ENCODE data around the gene HNRNPUL1. TPM values are rescaled to one million over a fixed set of nuclear protein-coding genes. Genes with fewer than 3 reads are reported as not detected.

HNRNPUL1 gene
- total and polyA plus RNA-seq, 2 experiments from 2014 or later = 204 to 207 TPM

DNA sequence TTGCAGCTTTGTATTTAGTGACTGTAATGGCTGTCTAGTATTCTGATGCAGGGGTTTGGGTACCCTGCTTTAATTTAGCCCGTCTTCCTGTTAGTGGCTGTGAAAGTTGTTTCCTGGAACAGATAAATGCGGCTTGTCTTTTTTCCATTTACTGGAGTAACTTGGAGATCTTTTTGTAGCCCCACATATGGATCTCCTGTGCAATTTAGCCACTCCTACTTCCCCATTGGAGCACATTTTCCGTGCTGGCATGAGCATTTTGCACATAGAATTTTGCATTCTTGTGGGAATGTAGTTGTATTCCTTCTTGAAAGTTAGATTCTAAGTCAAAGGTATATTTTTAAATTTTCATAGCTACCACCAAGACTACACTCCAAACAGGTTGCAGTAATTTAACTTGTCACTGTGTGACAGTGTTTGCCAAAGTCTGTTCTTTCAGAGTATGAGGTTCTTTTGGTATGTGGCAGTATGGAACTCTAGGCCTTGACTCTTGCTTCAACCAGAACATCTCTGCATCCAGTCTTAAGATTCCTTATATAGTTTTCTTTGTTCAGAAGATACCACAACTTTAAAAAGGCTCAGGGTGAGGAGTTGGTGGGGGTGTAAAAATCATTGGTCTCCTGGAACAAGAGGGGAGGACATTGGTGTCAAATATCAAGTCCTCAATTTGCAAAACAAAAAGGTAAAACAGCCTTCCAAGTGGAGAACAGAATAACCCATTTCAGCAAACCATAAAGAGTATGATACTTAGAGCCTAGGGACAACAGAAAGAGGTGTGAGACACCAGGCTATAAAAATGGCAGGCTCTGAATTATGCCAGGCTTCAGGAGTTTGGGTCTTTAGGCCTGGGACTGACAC, 24.7 kb downstream of the HNRNPUL1 start:
- no peaks in the 10 kb centered on the region for H3K27me3 ChIP-seq (ENCODE audit: insufficient read depth)
- Mint-ChIP-seq H3K27ac (peak overlapping the region; percentile 81), H3K9me3 (no peaks in the 10 kb centered on the region), H3K4me1 (peaks cover 19% of the 10 kb centered on the region), H3K4me3 (peak overlapping the region; percentile 30), H3K36me3 (ENCODE audit: low read depth) (peaks cover 97% of the 10 kb centered on the region), H3K27me3 (ENCODE audit: insufficient read depth, low read depth, poor library complexity) (peaks cover 10% of the 10 kb centered on the region)
- peak; percentile 42 for DNase-seq (ENCODE audit: low spot score)
- H3K9me2 ChIP-seq (ENCODE audit: insufficient read depth) = no peaks in the 10 kb centered on the region
- peak; percentile 59 for ATAC-seq
- peak overlapping the region; percentile 41; the same call in 1 of the 2 replicates for H3K27ac ChIP-seq (ENCODE audit: low read depth)
- H3K4me1 ChIP-seq (ENCODE audit: insufficient read depth) = peaks cover 14% of the 10 kb centered on the region
- peaks cover 72% of the 10 kb centered on the region for H3K36me3 ChIP-seq (ENCODE audit: insufficient read depth)
- TF ChIP-seq, protein P1, sequence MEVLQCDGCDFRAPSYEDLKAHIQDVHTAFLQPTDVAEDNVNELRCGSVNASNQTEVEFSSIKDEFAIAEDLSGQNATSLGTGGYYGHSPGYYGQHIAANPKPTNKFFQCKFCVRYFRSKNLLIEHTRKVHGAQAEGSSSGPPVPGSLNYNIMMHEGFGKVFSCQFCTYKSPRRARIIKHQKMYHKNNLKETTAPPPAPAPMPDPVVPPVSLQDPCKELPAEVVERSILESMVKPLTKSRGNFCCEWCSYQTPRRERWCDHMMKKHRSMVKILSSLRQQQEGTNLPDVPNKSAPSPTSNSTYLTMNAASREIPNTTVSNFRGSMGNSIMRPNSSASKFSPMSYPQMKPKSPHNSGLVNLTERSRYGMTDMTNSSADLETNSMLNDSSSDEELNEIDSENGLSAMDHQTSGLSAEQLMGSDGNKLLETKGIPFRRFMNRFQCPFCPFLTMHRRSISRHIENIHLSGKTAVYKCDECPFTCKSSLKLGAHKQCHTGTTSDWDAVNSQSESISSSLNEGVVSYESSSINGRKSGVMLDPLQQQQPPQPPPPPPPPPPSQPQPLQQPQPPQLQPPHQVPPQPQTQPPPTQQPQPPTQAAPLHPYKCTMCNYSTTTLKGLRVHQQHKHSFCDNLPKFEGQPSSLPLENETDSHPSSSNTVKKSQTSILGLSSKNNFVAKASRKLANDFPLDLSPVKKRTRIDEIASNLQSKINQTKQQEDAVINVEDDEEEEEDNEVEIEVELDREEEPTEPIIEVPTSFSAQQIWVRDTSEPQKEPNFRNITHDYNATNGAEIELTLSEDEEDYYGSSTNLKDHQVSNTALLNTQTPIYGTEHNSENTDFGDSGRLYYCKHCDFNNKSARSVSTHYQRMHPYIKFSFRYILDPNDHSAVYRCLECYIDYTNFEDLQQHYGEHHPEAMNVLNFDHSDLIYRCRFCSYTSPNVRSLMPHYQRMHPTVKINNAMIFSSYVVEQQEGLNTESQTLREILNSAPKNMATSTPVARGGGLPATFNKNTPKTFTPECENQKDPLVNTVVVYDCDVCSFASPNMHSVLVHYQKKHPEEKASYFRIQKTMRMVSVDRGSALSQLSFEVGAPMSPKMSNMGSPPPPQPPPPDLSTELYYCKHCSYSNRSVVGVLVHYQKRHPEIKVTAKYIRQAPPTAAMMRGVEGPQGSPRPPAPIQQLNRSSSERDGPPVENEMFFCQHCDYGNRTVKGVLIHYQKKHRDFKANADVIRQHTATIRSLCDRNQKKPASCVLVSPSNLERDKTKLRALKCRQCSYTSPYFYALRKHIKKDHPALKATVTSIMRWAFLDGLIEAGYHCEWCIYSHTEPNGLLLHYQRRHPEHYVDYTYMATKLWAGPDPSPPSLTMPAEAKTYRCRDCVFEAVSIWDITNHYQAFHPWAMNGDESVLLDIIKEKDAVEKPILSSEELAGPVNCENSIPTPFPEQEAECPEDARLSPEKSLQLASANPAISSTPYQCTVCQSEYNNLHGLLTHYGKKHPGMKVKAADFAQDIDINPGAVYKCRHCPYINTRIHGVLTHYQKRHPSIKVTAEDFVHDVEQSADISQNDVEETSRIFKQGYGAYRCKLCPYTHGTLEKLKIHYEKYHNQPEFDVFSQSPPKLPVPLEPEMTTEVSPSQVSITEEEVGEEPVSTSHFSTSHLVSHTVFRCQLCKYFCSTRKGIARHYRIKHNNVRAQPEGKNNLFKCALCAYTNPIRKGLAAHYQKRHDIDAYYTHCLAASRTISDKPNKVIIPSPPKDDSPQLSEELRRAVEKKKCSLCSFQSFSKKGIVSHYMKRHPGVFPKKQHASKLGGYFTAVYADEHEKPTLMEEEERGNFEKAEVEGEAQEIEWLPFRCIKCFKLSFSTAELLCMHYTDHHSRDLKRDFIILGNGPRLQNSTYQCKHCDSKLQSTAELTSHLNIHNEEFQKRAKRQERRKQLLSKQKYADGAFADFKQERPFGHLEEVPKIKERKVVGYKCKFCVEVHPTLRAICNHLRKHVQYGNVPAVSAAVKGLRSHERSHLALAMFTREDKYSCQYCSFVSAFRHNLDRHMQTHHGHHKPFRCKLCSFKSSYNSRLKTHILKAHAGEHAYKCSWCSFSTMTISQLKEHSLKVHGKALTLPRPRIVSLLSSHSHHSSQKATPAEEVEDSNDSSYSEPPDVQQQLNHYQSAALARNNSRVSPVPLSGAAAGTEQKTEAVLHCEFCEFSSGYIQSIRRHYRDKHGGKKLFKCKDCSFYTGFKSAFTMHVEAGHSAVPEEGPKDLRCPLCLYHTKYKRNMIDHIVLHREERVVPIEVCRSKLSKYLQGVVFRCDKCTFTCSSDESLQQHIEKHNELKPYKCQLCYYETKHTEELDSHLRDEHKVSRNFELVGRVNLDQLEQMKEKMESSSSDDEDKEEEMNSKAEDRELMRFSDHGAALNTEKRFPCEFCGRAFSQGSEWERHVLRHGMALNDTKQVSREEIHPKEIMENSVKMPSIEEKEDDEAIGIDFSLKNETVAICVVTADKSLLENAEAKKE (CRISPR knock-in tag; IDR thresholded peaks at IDR 0.05) = no peak
- TF ChIP-seq ZNF331 (CRISPR knock-in tag; IDR thresholded peaks at IDR 0.05; ENCODE audit: low read depth) = no peak
- TF ChIP-seq, protein P2, sequence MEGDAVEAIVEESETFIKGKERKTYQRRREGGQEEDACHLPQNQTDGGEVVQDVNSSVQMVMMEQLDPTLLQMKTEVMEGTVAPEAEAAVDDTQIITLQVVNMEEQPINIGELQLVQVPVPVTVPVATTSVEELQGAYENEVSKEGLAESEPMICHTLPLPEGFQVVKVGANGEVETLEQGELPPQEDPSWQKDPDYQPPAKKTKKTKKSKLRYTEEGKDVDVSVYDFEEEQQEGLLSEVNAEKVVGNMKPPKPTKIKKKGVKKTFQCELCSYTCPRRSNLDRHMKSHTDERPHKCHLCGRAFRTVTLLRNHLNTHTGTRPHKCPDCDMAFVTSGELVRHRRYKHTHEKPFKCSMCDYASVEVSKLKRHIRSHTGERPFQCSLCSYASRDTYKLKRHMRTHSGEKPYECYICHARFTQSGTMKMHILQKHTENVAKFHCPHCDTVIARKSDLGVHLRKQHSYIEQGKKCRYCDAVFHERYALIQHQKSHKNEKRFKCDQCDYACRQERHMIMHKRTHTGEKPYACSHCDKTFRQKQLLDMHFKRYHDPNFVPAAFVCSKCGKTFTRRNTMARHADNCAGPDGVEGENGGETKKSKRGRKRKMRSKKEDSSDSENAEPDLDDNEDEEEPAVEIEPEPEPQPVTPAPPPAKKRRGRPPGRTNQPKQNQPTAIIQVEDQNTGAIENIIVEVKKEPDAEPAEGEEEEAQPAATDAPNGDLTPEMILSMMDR (conservative IDR thresholded peaks at IDR 0.05; ENCODE audit: low read depth in 2 of 2) = no peak
- no peak for TF ChIP-seq CREB1 (CRISPR knock-in tag; IDR thresholded peaks at IDR 0.05; ENCODE audit: low read depth)
- TF ChIP-seq POLR2AphosphoS5 (IDR thresholded peaks at IDR 0.05; ENCODE audit: low read depth) = no peak; the same call in 1 of the 2 replicates
- TF ChIP-seq, protein P3, sequence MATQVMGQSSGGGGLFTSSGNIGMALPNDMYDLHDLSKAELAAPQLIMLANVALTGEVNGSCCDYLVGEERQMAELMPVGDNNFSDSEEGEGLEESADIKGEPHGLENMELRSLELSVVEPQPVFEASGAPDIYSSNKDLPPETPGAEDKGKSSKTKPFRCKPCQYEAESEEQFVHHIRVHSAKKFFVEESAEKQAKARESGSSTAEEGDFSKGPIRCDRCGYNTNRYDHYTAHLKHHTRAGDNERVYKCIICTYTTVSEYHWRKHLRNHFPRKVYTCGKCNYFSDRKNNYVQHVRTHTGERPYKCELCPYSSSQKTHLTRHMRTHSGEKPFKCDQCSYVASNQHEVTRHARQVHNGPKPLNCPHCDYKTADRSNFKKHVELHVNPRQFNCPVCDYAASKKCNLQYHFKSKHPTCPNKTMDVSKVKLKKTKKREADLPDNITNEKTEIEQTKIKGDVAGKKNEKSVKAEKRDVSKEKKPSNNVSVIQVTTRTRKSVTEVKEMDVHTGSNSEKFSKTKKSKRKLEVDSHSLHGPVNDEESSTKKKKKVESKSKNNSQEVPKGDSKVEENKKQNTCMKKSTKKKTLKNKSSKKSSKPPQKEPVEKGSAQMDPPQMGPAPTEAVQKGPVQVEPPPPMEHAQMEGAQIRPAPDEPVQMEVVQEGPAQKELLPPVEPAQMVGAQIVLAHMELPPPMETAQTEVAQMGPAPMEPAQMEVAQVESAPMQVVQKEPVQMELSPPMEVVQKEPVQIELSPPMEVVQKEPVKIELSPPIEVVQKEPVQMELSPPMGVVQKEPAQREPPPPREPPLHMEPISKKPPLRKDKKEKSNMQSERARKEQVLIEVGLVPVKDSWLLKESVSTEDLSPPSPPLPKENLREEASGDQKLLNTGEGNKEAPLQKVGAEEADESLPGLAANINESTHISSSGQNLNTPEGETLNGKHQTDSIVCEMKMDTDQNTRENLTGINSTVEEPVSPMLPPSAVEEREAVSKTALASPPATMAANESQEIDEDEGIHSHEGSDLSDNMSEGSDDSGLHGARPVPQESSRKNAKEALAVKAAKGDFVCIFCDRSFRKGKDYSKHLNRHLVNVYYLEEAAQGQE (IDR thresholded peaks at IDR 0.05; ENCODE audit: unreplicated experiment) = no peak
- no peak for TF ChIP-seq NANOG (IDR thresholded peaks at IDR 0.05; ENCODE audit: borderline replicate concordance)
- no peak for TF ChIP-seq EZH2phosphoT487 (IDR thresholded peaks at IDR 0.05; ENCODE audit: unreplicated experiment)
- TF ChIP-seq, protein P4, sequence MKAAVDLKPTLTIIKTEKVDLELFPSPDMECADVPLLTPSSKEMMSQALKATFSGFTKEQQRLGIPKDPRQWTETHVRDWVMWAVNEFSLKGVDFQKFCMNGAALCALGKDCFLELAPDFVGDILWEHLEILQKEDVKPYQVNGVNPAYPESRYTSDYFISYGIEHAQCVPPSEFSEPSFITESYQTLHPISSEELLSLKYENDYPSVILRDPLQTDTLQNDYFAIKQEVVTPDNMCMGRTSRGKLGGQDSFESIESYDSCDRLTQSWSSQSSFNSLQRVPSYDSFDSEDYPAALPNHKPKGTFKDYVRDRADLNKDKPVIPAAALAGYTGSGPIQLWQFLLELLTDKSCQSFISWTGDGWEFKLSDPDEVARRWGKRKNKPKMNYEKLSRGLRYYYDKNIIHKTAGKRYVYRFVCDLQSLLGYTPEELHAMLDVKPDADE (IDR thresholded peaks at IDR 0.05) = no peak
- TF ChIP-seq JUNB (IDR thresholded peaks at IDR 0.05; ENCODE audit: unreplicated experiment) = no peak
- no peak for TF ChIP-seq STAT1 (IDR thresholded peaks at IDR 0.05; ENCODE audit: unreplicated experiment)
- H3K4me2 ChIP-seq = peak overlapping the region; percentile 56
- H2AFZ ChIP-seq = no peak overlapping the region
- peaks cover 32% of the 10 kb centered on the region for H4K20me1 ChIP-seq (replicated peaks; ENCODE audit: insufficient read depth)
- H3K4me3 ChIP-seq = 0 out of 2 replicates have a peak overlapping the region, but pooled peaks have one; percentile 19
- peaks cover 40% of the 10 kb centered on the region for H3K79me2 ChIP-seq (replicated peaks; ENCODE audit: insufficient read depth)
- peaks cover 28% of the 10 kb centered on the region for H3F3A ChIP-seq (replicated peaks; ENCODE audit: low read depth)
